ENCODE results near the gene RBMS1. TPM values are rescaled to one million over a fixed set of nuclear protein-coding genes. Genes with fewer than 3 reads are reported as not detected.

RBMS1 gene
- total RNA-seq, 1 experiment from 2014 or later, result 77.5 TPM

- no peak overlapping the region for H2AK5ac ChIP-seq (ENCODE audit: insufficient read length, low read length)
- H4K20me1 ChIP-seq (ENCODE audit: control insufficient read depth, insufficient read depth, insufficient read length), result no peaks in the 10 kb centered on the region
- H3K4me3 Mint-ChIP-seq, result no peak overlapping the region
- H3K4me1 Mint-ChIP-seq, result peaks cover 5 to 9% of the 10 kb centered on the region in 2 experiments; a peak in 2 of 4 replicates
- no peak overlapping the region for H3K4ac ChIP-seq (ENCODE audit: low read depth, low read length)
- H4K91ac ChIP-seq (ENCODE audit: insufficient read length, low read depth, low read length), result no peak overlapping the region
- H2BK5ac ChIP-seq (ENCODE audit: insufficient read length, low read length), result no peak overlapping the region
- no peaks in the 10 kb centered on the region for H3K27me3 ChIP-seq (ENCODE audit: insufficient read depth, low read length)
- no peak overlapping the region for H3T11ph ChIP-seq (ENCODE audit: low read length)
- H2BK12ac ChIP-seq (ENCODE audit: insufficient read length, low read depth, low read length), result no peak overlapping the region
- no peak for DNase-seq
- no peak overlapping the region for H4K8ac ChIP-seq (replicated peaks; ENCODE audit: insufficient read length, low read depth, low read length)
- H3K4me2 ChIP-seq (ENCODE audit: insufficient read depth, insufficient read length, low read length), result no peak overlapping the region
- H3K14ac ChIP-seq (ENCODE audit: insufficient read depth, low read length), result no peak overlapping the region
- H3K4me1 ChIP-seq (ENCODE audit: insufficient read depth, low read length), result no peaks in the 10 kb centered on the region
- H3K18ac ChIP-seq (ENCODE audit: insufficient read length, low read depth, low read length), result no peak overlapping the region
- H2AFZ ChIP-seq (ENCODE audit: low read length), result no peak overlapping the region
- no peak overlapping the region for H2BK20ac ChIP-seq (ENCODE audit: low read depth, low read length, poor library complexity, severe bottlenecking)
- no peaks in the 10 kb centered on the region for H3K9me3 ChIP-seq (ENCODE audit: control insufficient read depth, low read depth, low read length)
- no peak overlapping the region for H3K23ac ChIP-seq (ENCODE audit: insufficient read length, low read depth, low read length)
- peak overlapping the region in 2 of 3 experiments; percentile 25 to 32; a peak in 2 of 7 replicates for H3K27ac Mint-ChIP-seq
- H2BK120ac ChIP-seq (ENCODE audit: low read depth, low read length, poor library complexity, severe bottlenecking), result no peak overlapping the region
- H3K9ac ChIP-seq (ENCODE audit: extremely low read depth, insufficient read length, low read length), result no peak overlapping the region
- no peak overlapping the region for H3K56ac ChIP-seq (ENCODE audit: insufficient read length, low read depth, low read length)
- no peak overlapping the region for H2BK15ac ChIP-seq (ENCODE audit: low read depth, low read length)
- no peaks in the 10 kb centered on the region for H3K79me2 ChIP-seq (ENCODE audit: insufficient read depth, low read length)
- H3K23me2 ChIP-seq (ENCODE audit: insufficient read length, low read depth, low read length, poor library complexity, severe bottlenecking), result no peaks in the 10 kb centered on the region
- H3K9me3 Mint-ChIP-seq, result no peaks in the 10 kb centered on the region
- no peak for TF ChIP-seq CTCF (conservative IDR thresholded peaks at IDR 0.05)
- H4K5ac ChIP-seq (ENCODE audit: insufficient read length, low read depth, low read length), result no peak overlapping the region
- no CpG with 5 or more reads among the region's 6 CpGs for WGBS (ENCODE audit: extremely low coverage, insufficient read length, low lambda C conversion rate)
- peaks cover 0 to 22% (median 21%) of the 10 kb centered on the region in 3 experiments; a peak in 5 of 7 replicates for H3K36me3 Mint-ChIP-seq (ENCODE audit: insufficient read depth in 1 of 3, low read depth in 3 of 3)
- no peak overlapping the region for H3K27ac ChIP-seq (ENCODE audit: insufficient read length, low read depth, low read length)
- no peaks in the 10 kb centered on the region; the same call in 1 of the 2 replicates for H3K27me3 Mint-ChIP-seq (ENCODE audit: low read depth)
- H3K79me1 ChIP-seq (ENCODE audit: insufficient read depth, low read depth, low read length, poor library complexity, severe bottlenecking), result no peaks in the 10 kb centered on the region
These were observed 200.1 kb downstream of the RBMS1 start for GRCh38 chr2:160293391-160294091.

Data from H9 (cell line).